Hematopoietic multipotent progenitor cell treated with erythropoietin and hydrocortisone succinate and interleukin-3 and kit ligand, for 8 days (in vitro differentiated cells): Measurements from ENCODE around the gene BTNL8.
"Not testable (repeated sequence)": the region's sequence is repeated elsewhere in the genome, so short reads cannot be mapped to it uniquely, and the experiment has no call there.

Experiments used
- DNase-seq: peaks from one replicate; pipeline ENCODE4 v3.0.0-alpha.2; 2015

BTNL8 gene

DNA sequence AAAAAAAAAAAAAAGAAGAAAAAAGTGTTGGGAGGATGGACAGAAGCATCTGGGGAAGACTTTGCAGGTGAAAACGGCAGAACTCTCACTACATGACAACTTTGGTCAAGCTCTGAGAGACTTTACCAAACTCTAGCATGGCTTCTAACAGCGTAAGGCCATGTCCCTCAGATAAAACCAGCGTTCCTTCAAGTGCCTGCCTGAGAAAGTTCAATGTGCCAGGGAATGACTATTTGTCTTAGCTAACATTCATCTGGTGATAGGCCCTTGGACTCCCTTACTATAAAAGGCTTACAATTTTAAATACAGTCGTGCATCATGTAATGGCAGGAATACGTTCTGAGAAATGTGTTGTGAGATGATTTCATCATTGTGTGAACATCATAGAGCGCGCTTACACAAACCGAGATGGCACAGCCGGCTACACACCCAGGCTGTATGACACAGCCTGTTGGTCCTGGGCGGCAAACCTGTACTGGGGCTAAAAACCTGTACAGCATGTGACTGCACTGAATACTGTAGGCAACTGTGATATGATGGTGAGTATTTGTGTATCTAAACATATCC is 23.0 kb upstream of the BTNL8 start:
- DNase-seq = no peak

DNA sequence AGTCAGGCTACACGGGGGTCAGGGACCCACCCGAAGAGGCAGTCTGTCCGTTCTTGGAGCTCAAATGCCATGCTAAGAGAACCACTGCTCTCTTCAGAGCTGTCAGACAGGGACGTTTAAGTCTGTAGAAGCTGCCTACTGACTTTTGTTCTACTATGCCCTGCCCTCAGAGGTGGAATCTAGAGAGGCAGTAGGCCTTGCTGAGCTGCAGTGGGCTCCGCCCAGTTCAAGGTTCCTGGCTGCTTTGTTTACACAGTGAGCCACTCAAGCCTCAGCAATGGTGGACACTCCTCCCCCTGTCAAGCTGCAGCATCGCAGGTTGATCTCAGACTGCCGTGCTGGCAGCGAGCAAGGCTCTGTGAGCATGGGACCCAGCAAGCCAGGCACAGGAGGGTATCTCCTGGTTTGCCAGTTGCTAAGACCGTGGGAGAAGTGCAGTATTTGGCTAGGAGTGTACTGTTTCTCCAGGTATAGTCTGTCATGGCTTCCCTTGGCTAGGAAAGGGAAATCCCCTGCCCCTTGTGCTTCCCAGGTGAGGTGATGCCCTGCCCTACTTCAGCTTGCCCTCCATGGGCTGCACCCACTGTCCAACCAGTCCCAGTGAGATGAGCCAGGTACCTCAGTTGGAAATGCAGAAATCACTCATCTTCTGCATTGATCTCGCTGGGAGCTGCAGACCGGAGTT is 13.0 kb upstream of the BTNL8 start:
- not testable (repeated sequence) for DNase-seq

DNA sequence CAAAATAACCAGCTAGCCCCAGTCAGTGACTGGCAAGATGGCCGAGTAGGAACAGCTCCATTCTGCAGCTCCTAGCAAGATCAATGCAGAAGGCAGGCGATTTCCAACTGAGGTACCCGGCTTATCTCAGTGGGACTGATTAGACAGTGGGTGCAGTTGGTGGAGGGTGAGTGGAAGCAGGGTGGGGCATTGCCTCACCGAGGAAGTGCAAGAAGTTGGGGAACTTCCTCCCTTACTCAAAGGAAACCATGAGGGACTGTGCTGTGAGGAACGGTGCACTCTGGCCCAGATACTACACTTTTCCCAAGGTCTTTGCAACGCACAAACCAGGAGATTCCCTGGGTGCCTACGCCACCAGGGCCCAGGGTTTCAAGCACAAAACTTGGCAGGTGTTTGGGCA is 9.6 kb upstream of the BTNL8 start:
- DNase-seq = no peak

DNA sequence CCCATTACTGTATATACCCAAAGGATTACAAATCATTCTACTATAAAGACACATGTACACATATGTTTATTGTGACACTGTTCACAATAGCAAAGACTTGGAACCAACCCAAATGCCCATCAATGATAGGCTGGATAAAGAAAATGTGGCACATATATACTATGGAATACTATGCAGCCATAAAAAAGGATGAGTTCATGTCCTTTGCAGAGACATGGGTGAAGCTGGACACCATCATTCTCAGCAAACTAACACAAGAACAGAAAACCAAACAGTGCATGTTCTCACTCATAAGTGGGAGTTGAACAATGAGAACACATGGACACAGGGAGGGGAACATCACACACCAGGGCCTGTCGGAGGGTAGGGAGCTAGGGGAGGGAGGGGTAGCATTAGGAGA is 3.6 kb upstream of the BTNL8 start:
- DNase-seq = not testable (repeated sequence)

DNA sequence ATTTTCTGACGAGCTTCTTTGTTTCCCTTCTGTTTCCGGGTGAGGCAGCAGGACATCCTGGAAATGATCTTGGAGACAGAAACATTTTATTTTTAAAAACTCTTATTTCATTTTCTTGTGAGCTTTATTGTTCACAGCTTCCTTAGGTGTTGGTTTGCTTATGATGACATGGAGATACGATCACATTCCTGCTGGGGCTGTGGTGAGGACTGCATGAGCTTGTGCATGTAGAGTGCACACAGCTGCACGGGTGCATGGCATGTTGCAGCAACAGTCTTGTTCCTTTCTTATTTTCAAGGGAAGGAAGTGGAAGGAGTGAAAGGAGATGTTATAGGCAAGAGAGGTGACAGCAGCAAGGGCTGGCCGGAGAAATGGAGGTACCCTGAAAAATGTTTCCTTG is 1.2 kb downstream of the BTNL8 start:
- no peak for DNase-seq

DNA sequence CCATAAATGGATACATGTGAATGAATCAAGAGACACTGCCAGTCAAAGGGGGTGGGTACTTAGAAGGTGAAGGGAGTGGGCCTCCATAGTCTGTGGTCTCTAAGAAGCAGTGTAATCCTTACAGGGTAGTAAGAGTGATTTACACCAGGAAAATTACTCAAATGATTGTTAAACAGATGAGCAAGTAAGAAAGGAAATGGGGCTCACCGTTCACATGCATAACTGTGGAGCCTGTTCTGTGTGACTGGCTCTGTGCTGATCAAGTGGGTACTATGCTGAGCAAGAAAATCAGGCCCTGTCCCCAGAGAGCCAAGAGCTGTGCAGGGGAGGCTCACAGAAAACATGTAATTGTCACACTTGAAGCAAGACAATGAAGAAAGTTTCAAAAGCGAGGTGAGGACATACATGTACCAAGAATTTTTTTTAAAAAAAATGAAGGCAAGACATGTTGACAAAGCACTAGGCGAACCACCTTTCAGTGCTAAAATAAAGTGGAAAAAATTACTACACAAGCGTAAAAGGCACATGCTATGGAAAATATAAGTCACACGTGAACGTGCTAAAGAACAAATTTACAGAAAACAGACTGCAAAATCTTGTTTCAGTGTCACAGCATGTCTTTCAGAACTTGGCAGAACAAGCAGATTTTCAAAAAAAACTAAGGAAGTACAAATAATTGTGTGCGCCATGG is 2.5 kb downstream of the BTNL8 start:
- DNase-seq = no peak

DNA sequence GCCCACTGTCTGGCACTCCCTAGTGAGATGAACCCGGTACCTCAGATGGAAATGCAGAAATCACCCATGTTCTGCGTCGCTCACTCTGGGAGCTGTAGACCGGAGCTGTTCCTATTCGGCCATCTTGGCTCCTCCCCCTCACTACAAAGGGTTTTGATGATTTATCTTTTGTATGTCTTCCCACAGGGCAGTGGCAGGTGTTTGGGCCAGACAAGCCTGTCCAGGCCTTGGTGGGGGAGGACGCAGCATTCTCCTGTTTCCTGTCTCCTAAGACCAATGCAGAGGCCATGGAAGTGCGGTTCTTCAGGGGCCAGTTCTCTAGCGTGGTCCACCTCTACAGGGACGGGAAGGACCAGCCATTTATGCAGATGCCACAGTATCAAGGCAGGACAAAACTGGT is 9.4 kb downstream of the BTNL8 start:
- DNase-seq = no peak

DNA sequence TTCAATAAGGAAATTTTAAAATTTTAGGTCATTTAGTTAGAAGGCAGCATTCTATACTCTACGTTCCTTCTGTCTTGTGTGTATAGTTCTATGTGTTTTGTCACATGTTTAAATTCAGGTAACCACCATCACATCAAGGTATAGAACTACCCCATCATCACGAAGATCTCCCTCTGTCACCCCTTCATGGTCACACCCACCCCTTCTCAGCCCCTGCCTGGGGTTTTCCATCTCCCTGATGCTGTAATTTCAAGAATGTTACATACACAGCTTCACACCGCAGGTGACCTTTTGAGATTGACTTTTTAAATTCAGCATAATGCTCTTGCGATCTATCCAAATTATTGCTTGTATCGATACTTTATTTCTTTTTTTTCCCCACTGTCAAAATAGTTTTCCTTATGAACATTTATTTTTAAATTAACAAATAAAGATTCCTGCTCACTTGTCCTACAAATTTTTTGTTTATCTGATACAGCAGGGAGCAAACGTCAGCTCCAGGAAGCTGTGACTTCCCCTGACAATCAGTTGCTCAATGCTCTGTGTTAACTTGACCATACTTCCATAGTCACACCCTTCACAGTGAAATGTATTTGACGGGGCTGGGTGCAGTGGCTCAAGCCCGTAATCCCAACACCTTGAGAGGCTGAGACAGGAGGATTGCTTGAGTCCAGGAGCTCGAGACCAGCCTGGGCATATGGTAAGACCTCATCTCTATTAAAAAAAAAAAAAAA is 10.2 kb downstream of the BTNL8 start:
- DNase-seq = no peak

DNA sequence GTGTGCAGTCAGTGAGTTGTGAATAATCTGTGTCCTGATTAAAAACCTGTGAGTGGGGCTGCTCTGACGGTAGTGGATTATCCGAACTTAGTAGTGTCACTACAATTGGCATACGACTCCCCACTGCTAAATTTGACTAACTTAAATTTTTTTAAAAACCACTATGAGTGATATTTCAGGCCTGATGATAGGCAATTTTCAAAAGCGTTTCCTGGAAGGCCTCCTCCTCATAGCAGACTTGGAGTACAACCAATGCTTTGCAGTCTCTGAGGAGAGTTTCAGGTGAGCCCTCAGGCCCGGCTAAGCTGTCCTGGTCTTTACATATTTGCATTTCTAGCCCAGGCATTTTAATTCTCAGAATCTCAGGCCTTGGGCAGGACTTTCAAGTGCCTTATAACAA is 10.8 kb downstream of the BTNL8 start:
- no peak for DNase-seq

DNA sequence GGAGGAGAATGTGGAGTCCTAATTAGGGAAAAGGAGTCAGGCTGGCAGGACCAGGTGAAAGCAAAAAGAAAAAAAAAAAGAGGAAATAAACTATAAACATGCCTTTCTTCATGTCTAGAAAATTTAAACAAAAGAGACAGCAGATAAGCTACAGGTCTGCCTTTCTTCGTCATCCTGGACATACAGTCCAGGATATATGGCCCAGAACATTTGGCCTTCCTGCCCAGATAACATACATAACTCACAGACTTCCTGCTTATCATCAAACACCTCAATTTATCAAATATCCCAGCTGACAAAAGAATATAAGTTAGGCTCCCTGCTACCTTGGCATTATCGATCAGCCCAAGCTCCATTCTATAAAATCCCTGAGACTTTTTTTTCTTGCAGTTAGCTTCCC is 11.2 kb downstream of the BTNL8 start:
- DNase-seq = no peak

DNA sequence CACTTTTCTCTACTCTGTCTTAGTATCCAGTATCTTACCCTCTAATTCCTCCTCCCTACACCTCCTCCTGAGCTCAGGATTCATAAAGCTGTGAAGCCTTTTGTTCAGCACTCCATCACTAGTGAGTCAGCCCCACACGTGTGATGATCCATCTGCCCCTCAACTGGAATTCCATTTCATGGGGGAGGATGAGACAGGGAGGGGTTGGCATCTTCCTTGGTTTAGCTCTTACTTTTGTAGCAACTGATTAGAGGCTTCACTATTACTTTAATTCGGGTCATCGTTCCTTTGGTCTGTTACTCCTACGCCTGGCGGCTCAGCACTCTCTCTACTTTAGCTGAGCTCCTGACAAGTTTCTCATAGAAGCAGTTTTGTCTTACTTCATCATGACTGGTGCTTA is 11.8 kb downstream of the BTNL8 start:
- DNase-seq = no peak

DNA sequence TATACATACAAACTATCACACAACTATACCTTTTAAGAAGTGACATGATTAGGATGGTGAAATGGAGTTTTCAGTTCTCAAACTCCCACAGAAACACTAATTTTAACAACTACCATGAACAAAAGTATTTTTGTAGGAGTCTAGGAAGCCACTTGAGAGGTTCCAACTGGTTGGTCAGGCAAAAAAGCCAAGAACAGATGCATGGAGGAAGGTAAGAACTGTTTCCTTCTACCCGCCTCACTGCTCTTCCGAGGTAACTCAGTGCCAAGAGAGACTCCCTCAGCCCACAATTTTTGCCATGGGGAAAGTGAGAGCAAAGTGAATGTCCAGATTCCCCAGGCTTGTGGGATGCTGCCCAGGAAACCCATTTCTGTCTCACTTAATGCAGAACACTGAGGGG is 15.7 kb downstream of the BTNL8 start:
- DNase-seq = no peak

DNA sequence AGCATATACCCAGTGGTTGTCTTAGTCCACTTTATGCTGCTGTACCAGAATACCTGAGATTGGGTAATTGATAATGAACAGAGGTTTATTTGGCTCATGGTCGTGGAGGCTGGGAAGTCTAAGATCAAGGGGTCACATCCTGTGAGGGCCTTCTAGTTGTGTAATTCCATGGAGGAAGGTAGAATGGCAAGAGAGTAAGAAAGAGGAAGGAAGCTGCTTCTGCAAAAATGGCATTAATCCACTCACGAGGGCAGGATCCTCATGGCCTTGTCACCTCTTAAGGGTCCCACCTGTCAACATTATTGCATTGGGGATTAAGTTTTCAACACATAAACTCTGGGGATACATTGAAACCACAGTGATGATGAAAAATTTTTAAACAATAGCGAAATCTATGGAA is 17.0 kb downstream of the BTNL8 start:
- DNase-seq = no peak

DNA sequence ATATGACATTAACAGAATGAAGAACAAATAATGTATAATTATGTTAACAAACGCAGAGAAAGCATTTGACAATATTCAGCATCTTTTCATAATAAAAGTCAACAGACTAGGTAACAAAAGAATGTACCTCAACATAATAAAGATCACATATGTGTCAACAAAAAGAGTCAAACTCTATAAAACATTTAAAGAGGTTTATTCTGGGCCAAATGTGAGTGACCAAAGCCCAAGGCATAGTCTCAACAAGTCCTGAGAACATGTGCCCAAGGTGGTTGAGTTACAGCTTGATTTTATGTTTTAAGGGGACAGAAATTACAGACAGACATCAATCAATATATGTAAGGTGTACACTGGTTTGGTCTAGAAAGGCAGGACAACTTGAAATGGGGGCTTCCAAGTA is 19.4 kb downstream of the BTNL8 start:
- no peak for DNase-seq

DNA sequence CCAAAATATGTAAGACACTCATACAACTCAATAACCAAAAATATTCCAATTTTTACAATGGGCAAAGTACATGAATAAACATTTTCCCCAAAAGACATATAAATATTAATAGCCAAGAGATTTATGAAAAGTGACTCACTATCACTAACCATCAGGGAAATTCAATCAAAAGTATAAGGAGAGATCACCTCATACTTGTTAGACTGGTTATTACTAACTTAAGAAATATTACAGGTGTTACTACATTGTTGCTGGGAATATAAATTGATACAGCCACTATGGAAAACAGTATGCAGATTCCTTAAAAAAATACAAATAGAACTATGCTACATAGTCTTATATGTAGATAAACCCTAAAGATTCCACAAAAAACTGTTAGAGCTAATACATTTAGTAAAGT is 21.8 kb downstream of the BTNL8 start:
- DNase-seq = no peak

DNA sequence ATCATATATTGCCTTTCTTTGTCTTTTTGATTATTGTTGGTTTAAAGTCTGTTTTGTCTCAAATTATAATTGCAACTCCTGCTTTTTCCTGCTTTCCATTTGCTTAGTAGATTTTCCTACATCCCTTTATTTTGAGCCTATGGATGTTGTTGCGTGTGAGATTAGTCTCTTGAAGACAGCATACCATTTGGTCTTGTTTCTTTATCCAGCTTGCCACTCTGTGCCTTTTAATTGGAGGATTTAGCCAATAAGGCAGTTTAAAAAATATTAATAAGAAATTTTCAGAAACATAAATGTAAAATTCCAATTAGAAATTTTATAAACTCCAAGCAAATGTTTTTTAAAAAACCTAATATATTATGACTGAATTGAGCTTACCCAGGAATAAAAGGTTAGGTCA is 24.0 kb downstream of the BTNL8 start:
- no peak for DNase-seq

DNA sequence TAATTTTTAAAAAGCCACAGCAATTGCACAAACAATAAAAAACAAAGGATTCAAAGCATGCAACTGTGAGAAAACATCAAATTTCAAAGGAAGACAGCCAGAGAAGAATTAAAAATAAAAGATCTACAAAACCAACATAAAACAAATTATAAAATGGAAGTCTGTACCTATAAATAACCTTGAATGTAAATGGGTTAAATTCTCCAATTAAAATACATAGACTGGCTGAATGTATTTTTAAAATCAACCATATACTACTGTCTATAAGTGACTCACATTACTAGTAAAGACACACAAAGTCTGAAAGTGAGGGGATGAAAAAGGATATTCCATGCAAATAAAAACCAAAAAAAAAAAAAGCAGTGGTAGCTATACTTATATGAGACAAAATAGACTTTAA is 33.7 kb downstream of the BTNL8 start:
- DNase-seq = no peak

DNA sequence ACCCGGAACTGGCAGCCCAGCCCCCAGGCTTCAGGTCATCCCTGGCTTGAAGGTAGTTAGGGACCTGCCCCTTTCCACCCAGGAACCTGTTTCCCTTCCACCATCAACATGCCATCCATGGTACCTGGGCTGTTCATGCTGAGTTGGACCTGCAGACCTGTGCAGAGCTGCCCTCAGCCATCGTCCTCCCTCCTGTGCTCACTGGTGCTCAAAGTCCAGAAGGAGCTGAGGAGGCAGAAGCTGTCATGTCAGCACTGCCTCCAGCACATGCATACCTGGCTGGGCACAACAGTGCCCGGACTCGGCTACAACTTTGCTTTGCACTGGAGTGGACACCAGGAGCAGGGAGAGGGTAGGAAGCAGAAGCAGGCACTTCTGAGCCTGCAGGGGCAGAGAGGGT is 36.2 kb downstream of the BTNL8 start:
- no peak for DNase-seq

DNA sequence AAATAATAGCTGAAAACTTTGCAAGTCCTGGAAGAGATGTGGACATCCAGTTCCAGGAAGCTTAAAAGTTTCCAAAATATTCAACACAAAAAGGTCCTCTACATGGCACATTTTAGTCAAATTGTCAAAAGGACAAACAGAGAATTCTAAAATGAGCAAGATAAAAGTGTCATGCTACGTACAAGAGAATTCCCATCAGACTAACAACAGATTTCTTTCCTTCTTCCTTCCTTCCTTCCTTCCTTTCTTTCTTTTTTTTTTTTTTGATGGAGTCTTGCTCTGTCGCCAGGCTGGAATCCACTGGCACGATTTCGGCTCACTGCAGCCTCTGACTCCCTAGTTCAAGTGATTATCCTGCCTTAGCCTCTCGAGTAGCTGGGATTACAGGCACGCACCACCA is 39.3 kb downstream of the BTNL8 start:
- no peak for DNase-seq

DNA sequence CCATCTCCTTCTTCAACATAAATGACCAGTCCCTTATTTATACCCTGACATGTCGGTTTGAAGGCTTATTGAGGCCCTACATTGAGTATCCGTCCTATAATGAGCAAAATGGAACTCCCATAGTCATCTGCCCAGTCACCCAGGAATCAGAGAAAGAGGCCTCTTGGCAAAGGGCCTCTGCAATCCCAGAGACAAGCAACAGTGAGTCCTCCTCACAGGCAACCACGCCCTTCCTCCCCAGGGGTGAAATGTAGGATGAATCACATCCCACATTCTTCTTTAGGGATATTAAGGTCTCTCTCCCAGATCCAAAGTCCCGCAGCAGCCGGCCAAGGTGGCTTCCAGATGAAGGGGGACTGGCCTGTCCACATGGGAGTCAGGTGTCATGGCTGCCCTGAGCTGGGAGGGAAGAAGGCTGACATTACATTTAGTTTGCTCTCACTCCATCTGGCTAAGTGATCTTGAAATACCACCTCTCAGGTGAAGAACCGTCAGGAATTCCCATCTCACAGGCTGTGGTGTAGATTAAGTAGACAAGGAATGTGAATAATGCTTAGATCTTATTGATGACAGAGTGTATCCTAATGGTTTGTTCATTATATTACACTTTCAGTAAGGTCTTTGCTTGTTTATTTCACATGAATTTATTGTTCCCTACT is 51.5 kb downstream of the BTNL8 start:
- DNase-seq = no peak

DNA sequence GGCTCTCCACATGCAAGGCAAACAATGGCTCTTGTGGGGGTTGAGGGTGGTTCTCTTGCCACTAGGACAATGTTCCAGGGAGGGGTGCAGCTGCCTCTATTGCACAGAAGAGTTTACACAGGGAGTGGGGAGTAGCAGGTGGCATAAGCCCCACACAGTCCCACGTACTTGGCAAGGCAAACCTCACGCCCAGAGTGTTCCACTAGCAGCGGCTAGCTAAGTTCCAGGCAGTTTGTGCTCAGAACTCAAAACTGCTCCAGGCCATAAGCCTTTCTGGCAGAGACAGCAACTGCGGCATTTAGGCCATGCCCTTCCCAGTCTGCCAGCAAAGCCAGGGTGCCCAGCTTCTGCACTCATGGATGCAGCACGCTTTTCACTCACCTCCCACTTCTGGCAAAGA is 60.7 kb downstream of the BTNL8 start:
- no peak for DNase-seq

DNA sequence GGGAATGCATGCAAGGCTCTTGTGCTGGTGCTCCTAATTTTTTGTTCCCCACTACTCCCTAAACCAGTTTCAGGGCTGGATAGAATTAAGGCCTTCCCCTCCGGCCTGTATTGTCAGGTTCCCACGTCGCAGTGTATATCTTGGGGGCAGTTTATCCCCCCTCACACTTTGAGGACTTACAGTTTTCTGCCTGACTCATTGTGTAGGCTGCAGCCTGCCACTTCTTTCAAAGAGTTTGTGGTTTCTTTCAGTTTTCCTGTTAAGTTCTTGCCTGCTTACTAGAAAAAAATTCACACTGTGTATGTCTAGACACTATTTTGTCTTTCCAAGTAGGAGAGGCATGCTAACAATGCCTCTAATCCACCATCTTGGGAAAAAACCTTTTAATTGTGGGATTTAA is 61.2 kb downstream of the BTNL8 start:
- no peak for DNase-seq

DNA sequence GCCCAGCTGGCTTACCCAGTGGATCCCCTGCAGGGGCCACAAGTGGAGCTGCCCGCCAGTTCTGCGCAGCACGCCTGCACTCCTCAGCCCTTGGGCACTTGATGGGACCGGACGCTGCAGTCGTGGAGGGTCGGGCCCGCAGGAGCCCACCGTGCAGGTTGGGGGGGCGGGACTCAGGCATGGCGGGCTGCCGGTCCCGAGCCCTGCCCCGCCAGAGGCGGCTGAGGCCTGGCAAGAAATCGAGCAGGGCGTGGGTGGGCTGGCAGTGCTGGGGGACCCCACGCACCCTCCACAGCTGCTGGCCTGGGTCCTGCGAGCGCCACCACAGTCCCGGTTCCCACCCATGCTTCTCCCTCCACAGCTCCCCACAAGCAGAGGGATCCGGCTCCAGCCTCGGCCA is 70.4 kb downstream of the BTNL8 start:
- no peak for DNase-seq

DNA sequence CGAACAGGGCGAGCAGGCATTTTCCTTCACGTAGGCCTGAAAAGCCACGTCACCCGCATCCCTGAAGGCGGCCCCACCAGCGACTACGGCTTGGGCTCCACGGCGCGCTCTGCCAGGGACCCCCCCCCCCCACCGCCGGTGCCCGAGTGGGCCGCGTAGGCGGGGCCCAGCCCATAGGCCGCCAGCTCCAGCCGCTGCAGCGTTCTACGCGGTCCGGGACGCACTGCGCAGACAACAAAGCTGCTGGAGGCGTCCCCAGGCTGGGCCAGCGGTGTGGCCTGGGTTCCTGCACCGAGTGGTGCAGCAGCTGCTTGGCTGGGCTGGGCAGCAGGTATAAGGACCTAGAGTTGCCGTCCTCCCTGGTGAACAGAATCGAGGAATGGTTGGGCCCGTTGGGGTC is 71.4 kb downstream of the BTNL8 start:
- DNase-seq = no peak
